T-helper 2 cell treated with Interferon-gamma antibody and Interleukin-4, amounts not matched to agents 5 μg/mL and 100 μg/mL, for 36 hours (primary cell): ENCODE measurements around the gene SCARF1.
A peak's percentile ranks its signal among the peaks of the same experiment; 100 is the strongest.

Experiments
- DNase-seq: peaks from one replicate; pipeline ENCODE4 v3.0.0; 2021; ENCODE audit warnings: low spot score
- H3K27ac Mint-ChIP-seq: one replicate; pipeline ENCODE4 v1.8.0; 2021; ENCODE audit warnings: mild to moderate bottlenecking, mixed read lengths
- H3K27me3 Mint-ChIP-seq: one replicate; pipeline ENCODE4 v1.8.0; 2021; ENCODE audit warnings: low read depth, mixed read lengths
- H3K36me3 Mint-ChIP-seq: one replicate; pipeline ENCODE4 v1.8.0; 2021; ENCODE audit warnings: low read depth, mixed read lengths
- H3K4me1 Mint-ChIP-seq: one replicate; pipeline ENCODE4 v1.8.0; 2021; ENCODE audit warnings: low read depth, mixed read lengths
- H3K4me3 Mint-ChIP-seq: one replicate; pipeline ENCODE4 v1.8.0; 2022; ENCODE audit warnings: mild to moderate bottlenecking, moderate library complexity, mixed read lengths
- H3K9me3 Mint-ChIP-seq: one replicate; pipeline ENCODE4 v1.8.0; 2021; ENCODE audit warnings: mixed read lengths

Gene SCARF1

GRCh38 chr17:1606352-1606985, 39.1 kb downstream of the SCARF1 start:
- DNase-seq = peak; percentile 68
- no peak overlapping the region for H3K4me3 Mint-ChIP-seq
- no peaks in the 10 kb centered on the region for H3K4me1 Mint-ChIP-seq
- no peaks in the 10 kb centered on the region for H3K27me3 Mint-ChIP-seq
- H3K9me3 Mint-ChIP-seq = no peaks in the 10 kb centered on the region
- no peaks in the 10 kb centered on the region for H3K36me3 Mint-ChIP-seq
- no peak overlapping the region for H3K27ac Mint-ChIP-seq

GRCh38 chr17:1605681-1606351, 39.7 kb downstream of the SCARF1 start:
- no peak for DNase-seq
- no peaks in the 10 kb centered on the region for H3K27me3 Mint-ChIP-seq
- H3K4me3 Mint-ChIP-seq = no peak overlapping the region
- no peaks in the 10 kb centered on the region for H3K9me3 Mint-ChIP-seq
- H3K27ac Mint-ChIP-seq = no peak overlapping the region
- no peaks in the 10 kb centered on the region for H3K36me3 Mint-ChIP-seq
- H3K4me1 Mint-ChIP-seq = no peaks in the 10 kb centered on the region

GRCh38 chr17:1604831-1605528, 40.6 kb downstream of the SCARF1 start:
- no peaks in the 10 kb centered on the region for H3K36me3 Mint-ChIP-seq
- H3K4me3 Mint-ChIP-seq = no peak overlapping the region
- H3K27ac Mint-ChIP-seq = no peak overlapping the region
- H3K9me3 Mint-ChIP-seq = no peaks in the 10 kb centered on the region
- H3K4me1 Mint-ChIP-seq = no peaks in the 10 kb centered on the region
- H3K27me3 Mint-ChIP-seq = no peaks in the 10 kb centered on the region
- DNase-seq = no peak

GRCh38 chr17:1601571-1601970, 44.0 kb downstream of the SCARF1 start:
- no peaks in the 10 kb centered on the region for H3K27me3 Mint-ChIP-seq
- no peaks in the 10 kb centered on the region for H3K9me3 Mint-ChIP-seq
- no peaks in the 10 kb centered on the region for H3K4me1 Mint-ChIP-seq
- H3K27ac Mint-ChIP-seq = no peak overlapping the region
- no peaks in the 10 kb centered on the region for H3K36me3 Mint-ChIP-seq
- DNase-seq = no peak
- H3K4me3 Mint-ChIP-seq = no peak overlapping the region

- H3K36me3 Mint-ChIP-seq = no peaks in the 10 kb centered on the region
- H3K4me1 Mint-ChIP-seq = no peaks in the 10 kb centered on the region
- no peak overlapping the region for H3K4me3 Mint-ChIP-seq
- DNase-seq = no peak
- no peaks in the 10 kb centered on the region for H3K9me3 Mint-ChIP-seq
- H3K27me3 Mint-ChIP-seq = no peaks in the 10 kb centered on the region
- no peak overlapping the region for H3K27ac Mint-ChIP-seq
These were observed 47.0 kb downstream of the SCARF1 start for GRCh38 chr17:1598399-1599095.

- Mint-ChIP-seq H3K4me3 (no peak overlapping the region), H3K36me3 (no peaks in the 10 kb centered on the region), H3K4me1 (no peaks in the 10 kb centered on the region), H3K27ac (no peak overlapping the region), H3K9me3 (no peaks in the 10 kb centered on the region), H3K27me3 (no peaks in the 10 kb centered on the region)
- no peak for DNase-seq
These were observed 47.6 kb downstream of the SCARF1 start for GRCh38 chr17:1597861-1598342.

GRCh38 chr17:1593630-1593931, 52.0 kb downstream of the SCARF1 start:
- H3K27me3 Mint-ChIP-seq = no peaks in the 10 kb centered on the region
- H3K9me3 Mint-ChIP-seq = no peaks in the 10 kb centered on the region
- peaks cover 1% of the 10 kb centered on the region for H3K4me1 Mint-ChIP-seq
- DNase-seq = no peak
- H3K27ac Mint-ChIP-seq = no peak overlapping the region
- no peaks in the 10 kb centered on the region for H3K36me3 Mint-ChIP-seq
- H3K4me3 Mint-ChIP-seq = no peak overlapping the region

GRCh38 chr17:1592751-1593629, 52.5 kb downstream of the SCARF1 start:
- DNase-seq = no peak
- Mint-ChIP-seq H3K36me3 (no peaks in the 10 kb centered on the region), H3K4me1 (peaks cover 1% of the 10 kb centered on the region), H3K27me3 (no peaks in the 10 kb centered on the region), H3K9me3 (no peaks in the 10 kb centered on the region), H3K4me3 (no peak overlapping the region), H3K27ac (no peak overlapping the region)

GRCh38 chr17:1591474-1592090, 54.0 kb downstream of the SCARF1 start:
- no peak for DNase-seq
- no peaks in the 10 kb centered on the region for H3K36me3 Mint-ChIP-seq
- H3K27ac Mint-ChIP-seq = no peak overlapping the region
- H3K27me3 Mint-ChIP-seq = no peaks in the 10 kb centered on the region
- H3K9me3 Mint-ChIP-seq = no peaks in the 10 kb centered on the region
- no peak overlapping the region for H3K4me3 Mint-ChIP-seq
- peaks cover 1% of the 10 kb centered on the region for H3K4me1 Mint-ChIP-seq

GRCh38 chr17:1590747-1591473, 54.6 kb downstream of the SCARF1 start:
- peaks cover 1% of the 10 kb centered on the region for H3K4me1 Mint-ChIP-seq
- H3K4me3 Mint-ChIP-seq = no peak overlapping the region
- no peaks in the 10 kb centered on the region for H3K36me3 Mint-ChIP-seq
- no peaks in the 10 kb centered on the region for H3K27me3 Mint-ChIP-seq
- DNase-seq = no peak
- H3K9me3 Mint-ChIP-seq = no peaks in the 10 kb centered on the region
- H3K27ac Mint-ChIP-seq = no peak overlapping the region

GRCh38 chr17:1590029-1590746, 55.3 kb downstream of the SCARF1 start:
- peaks cover 1% of the 10 kb centered on the region for H3K4me1 Mint-ChIP-seq
- H3K4me3 Mint-ChIP-seq = no peak overlapping the region
- peak; percentile 13 for DNase-seq
- no peaks in the 10 kb centered on the region for H3K9me3 Mint-ChIP-seq
- H3K27me3 Mint-ChIP-seq = no peaks in the 10 kb centered on the region
- H3K36me3 Mint-ChIP-seq = no peaks in the 10 kb centered on the region
- H3K27ac Mint-ChIP-seq = no peak overlapping the region

- Mint-ChIP-seq H3K27ac (no peak overlapping the region), H3K4me1 (peaks cover 1% of the 10 kb centered on the region), H3K36me3 (no peaks in the 10 kb centered on the region), H3K4me3 (no peak overlapping the region), H3K27me3 (no peaks in the 10 kb centered on the region), H3K9me3 (no peaks in the 10 kb centered on the region)
- DNase-seq = no peak
These were observed 56.5 kb downstream of the SCARF1 start for GRCh38 chr17:1588821-1589585.
